ENCODE results near the gene DGKZ. TPM values are rescaled to one million over a fixed set of nuclear protein-coding genes. Genes with fewer than 3 reads are reported as not detected.

The DGKZ gene
- total and polyA plus RNA-seq, 10 of the 15 experiments (the other 5 are each of a cell fraction or from before 2014, with no cell fraction given), result 0.50 to 78.4 (median 39.5) TPM

GRCh38 chr11:46352063-46352841 is 5.0 kb downstream of the DGKZ start (continued):
- TF ChIP-seq ZNF207 (IDR thresholded peaks at IDR 0.05; ENCODE audit: borderline replicate concordance) (no peak), MXI1 (IDR thresholded peaks at IDR 0.05; ENCODE audit: low read depth, low read length) (no peak), YY1 (IDR thresholded peaks at IDR 0.05; ENCODE audit: low read depth, low read length) (peak; percentile 66), ZBTB33 (IDR thresholded peaks at IDR 0.05) (peak; percentile 49; the same call in 1 of the 2 replicates), HDGF (IDR thresholded peaks at IDR 0.05) (peak; percentile 84; the same call in 1 of the 2 replicates), BACH1 (IDR thresholded peaks at IDR 0.05; ENCODE audit: borderline replicate concordance) (peak; percentile 51; the same call in 1 of the 2 replicates), ZBTB40 (IDR thresholded peaks at IDR 0.05; ENCODE audit: borderline replicate concordance) (peak; percentile 62; the same call in 1 of the 2 replicates), EGR1 (IDR thresholded peaks at IDR 0.05; ENCODE audit: borderline replicate concordance in 1 of 2, low read depth in 2 of 2, low read length in 2 of 2) (0 out of 3 replicates have a peak, but pooled peaks of 1 of the 2 experiments have one; percentile 17), BHLHE40 (IDR thresholded peaks at IDR 0.05; ENCODE audit: borderline replicate concordance in 1 of 2, low read depth in 2 of 2, low read length in 1 of 2) (peak in 1 of 2 experiments; percentile 50; a peak in 2 of 4 replicates), ZNF24 (IDR thresholded peaks at IDR 0.05) (no peak), IKZF1 (conservative IDR thresholded peaks at IDR 0.05) (peak; percentile 61), RB1 (IDR thresholded peaks at IDR 0.05; ENCODE audit: borderline replicate concordance) (peak; percentile 25; the same call in 1 of the 2 replicates), USF1 (IDR thresholded peaks at IDR 0.05; ENCODE audit: borderline replicate concordance, extremely low read length, insufficient read depth, low read depth, low read length) (no peak), LARP7 (IDR thresholded peaks at IDR 0.05) (0 out of 2 replicates have a peak, but pooled peaks have one; percentile 4), TAF1 (IDR thresholded peaks at IDR 0.05; ENCODE audit: borderline replicate concordance, low read depth, low read length) (no peak), HCFC1 (IDR thresholded peaks at IDR 0.05; ENCODE audit: low read length) (peak; percentile 42; the same call in 1 of the 2 replicates), GABPA (IDR thresholded peaks at IDR 0.05; ENCODE audit: low read depth) (peak; percentile 70; the same call in 1 of the 2 replicates)

Data from GM12878 (cell line).